Measurements from ENCODE around the gene SLC39A11.
A peak's percentile ranks its signal among the peaks of the same experiment; 100 is the strongest.

The SLC39A11 gene

DNA sequence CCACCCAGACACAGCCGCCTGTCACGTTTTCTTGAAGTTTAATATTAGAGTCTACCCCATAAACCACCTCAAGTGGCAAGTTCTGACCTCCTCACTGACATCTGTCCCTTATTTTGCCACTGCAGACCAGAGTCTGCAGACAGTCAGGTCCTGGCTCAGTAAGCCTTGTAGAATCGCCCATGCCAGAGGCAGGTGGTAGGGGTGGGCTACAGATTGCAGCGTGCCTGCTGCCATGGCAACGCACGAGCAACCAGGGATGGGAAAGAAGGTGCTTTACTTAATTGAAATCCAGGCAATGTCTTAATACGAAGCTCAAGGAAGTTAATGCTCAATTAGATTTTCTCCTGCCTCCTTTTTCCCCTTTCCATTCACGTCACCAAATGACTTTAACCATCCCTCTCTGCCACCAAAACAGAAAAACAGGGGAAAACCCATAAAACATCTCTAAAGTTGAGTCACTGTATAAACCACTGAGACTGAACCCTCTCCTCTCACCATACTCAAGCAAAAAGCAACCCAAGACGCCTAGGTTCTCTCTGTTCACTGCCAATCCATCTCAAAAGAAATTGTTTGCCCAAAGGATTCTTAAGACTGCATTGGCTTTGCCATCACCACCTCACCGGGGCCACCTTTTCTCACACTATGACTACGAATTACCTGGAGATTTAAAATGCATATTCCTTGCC lies 228.8 kb downstream of the SLC39A11 start:
- H3K27me3 ChIP-seq (ENCODE audit: low read depth, low read length) = no peaks in the 10 kb centered on the region

DNA sequence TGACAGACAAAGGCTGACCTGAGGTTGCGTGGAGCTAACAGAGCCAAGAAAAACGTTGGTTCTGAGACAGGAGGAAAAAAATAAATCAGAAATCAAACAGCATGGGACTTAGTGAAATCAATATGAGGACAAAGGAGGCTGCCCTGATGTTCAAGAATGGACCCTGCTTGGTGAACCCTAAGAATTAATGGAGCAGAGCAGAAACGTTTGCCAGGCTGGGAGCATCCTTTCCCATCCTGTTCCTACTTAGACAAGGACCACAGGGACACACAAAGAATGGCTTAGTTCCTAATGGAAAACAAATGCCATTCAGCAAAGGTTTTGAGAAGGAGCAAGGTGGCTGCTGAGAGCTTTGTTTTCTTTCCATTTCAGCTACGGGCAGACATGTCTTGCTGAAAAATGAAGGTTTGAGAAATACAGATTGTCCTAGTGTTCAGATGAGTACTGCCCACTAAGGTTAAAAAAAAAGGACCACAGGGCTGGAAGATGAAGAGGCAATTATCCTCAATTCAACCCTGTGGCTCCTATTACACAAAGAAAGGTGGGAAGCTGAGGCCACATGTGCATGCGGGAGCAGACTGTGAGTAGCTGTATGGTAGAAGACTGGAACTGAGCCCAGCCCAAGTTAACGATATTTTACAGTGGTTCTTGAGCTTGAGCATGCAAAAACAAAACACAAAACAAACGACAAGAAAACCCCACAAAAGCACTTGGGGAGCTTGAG lies 230.1 kb downstream of the SLC39A11 start:
- Histone ChIP-seq H2AFZ (ENCODE audit: low read depth, low read length) (no peak overlapping the region), H3K27ac (ENCODE audit: low read length) (peak overlapping the region; percentile 86; the same call in 1 of the 2 replicates), H3K4me2 (ENCODE audit: low read length) (no peak overlapping the region), H3K9ac (ENCODE audit: low read length) (no peak overlapping the region), H4K20me1 (ENCODE audit: insufficient read depth, low read length) (no peaks in the 10 kb centered on the region), H3K79me2 (ENCODE audit: low read length) (no peaks in the 10 kb centered on the region), H3K36me3 (replicated peaks; ENCODE audit: low read depth, low read length) (peaks cover 9% of the 10 kb centered on the region), H3K4me3 (ENCODE audit: low read length) (no peak overlapping the region), H3K4me1 (ENCODE audit: low read length) (peaks cover 51% of the 10 kb centered on the region), H3K9me3 (ENCODE audit: insufficient read depth, low read length) (no peaks in the 10 kb centered on the region), H3K27me3 (ENCODE audit: low read depth, low read length) (no peaks in the 10 kb centered on the region)
- TF ChIP-seq, protein P1, sequence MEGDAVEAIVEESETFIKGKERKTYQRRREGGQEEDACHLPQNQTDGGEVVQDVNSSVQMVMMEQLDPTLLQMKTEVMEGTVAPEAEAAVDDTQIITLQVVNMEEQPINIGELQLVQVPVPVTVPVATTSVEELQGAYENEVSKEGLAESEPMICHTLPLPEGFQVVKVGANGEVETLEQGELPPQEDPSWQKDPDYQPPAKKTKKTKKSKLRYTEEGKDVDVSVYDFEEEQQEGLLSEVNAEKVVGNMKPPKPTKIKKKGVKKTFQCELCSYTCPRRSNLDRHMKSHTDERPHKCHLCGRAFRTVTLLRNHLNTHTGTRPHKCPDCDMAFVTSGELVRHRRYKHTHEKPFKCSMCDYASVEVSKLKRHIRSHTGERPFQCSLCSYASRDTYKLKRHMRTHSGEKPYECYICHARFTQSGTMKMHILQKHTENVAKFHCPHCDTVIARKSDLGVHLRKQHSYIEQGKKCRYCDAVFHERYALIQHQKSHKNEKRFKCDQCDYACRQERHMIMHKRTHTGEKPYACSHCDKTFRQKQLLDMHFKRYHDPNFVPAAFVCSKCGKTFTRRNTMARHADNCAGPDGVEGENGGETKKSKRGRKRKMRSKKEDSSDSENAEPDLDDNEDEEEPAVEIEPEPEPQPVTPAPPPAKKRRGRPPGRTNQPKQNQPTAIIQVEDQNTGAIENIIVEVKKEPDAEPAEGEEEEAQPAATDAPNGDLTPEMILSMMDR (IDR thresholded peaks at IDR 0.05; ENCODE audit: low read depth, low read length) = no peak
- TF ChIP-seq EZH2phosphoT487 (IDR thresholded peaks at IDR 0.05; ENCODE audit: low read depth) = no peak

More for the DNA sequence above, 228.8 kb downstream of the SLC39A11 start:
- Histone ChIP-seq H3K4me2 (ENCODE audit: low read length) (peak overlapping the region; percentile 90), H3K9me3 (ENCODE audit: insufficient read depth, low read length) (peaks cover under 1% of the 10 kb centered on the region; the same call in 1 of the 2 replicates), H3K27ac (ENCODE audit: low read length) (peak overlapping the region; percentile 86), H3K9ac (ENCODE audit: low read length) (peak overlapping the region; percentile 51), H3K79me2 (ENCODE audit: low read length) (no peaks in the 10 kb centered on the region), H3K36me3 (replicated peaks; ENCODE audit: low read depth, low read length) (peaks cover 14% of the 10 kb centered on the region), H2AFZ (ENCODE audit: low read depth, low read length) (no peak overlapping the region), H3K4me1 (ENCODE audit: low read length) (peaks cover 62% of the 10 kb centered on the region), H4K20me1 (ENCODE audit: insufficient read depth, low read length) (no peaks in the 10 kb centered on the region), H3K4me3 (ENCODE audit: low read length) (peak overlapping the region; percentile 69)
- TF ChIP-seq, protein P1 (IDR thresholded peaks at IDR 0.05; ENCODE audit: low read depth, low read length) = no peak
- no peak for TF ChIP-seq EZH2phosphoT487 (IDR thresholded peaks at IDR 0.05; ENCODE audit: low read depth)

DNA sequence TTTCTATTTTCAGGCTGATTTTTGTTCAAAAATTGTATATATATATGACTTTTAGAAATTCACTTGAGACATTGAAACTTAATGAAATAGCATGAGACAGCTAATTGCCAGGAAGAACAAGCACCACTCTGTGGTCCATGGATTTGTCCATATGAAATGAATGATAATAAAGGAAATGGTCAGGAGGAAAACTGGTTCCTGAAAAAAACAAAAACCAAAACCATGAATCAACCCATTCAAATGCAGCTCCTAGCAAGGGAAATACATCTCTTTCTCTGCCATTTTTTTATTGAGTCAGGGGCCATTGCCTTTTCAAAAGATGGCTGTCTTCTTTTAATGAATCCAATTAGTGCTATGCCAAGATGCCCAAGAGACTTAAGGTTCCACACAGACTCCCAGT lies 230.7 kb downstream of the SLC39A11 start:
- H3K9ac ChIP-seq (ENCODE audit: low read length) = no peak overlapping the region
- H3K9me3 ChIP-seq (ENCODE audit: insufficient read depth, low read length) = no peaks in the 10 kb centered on the region
- H3K27ac ChIP-seq (ENCODE audit: low read length) = no peak overlapping the region
- no peaks in the 10 kb centered on the region for H3K27me3 ChIP-seq (ENCODE audit: low read depth, low read length)
- H3K4me3 ChIP-seq (ENCODE audit: low read length) = no peak overlapping the region
- no peaks in the 10 kb centered on the region for H3K79me2 ChIP-seq (ENCODE audit: low read length)
- no peak overlapping the region for H2AFZ ChIP-seq (ENCODE audit: low read depth, low read length)
- no peaks in the 10 kb centered on the region for H4K20me1 ChIP-seq (ENCODE audit: insufficient read depth, low read length)
- peaks cover 45% of the 10 kb centered on the region for H3K4me1 ChIP-seq (ENCODE audit: low read length)
- TF ChIP-seq, protein P1 (IDR thresholded peaks at IDR 0.05; ENCODE audit: low read depth, low read length) = no peak
- TF ChIP-seq EZH2phosphoT487 (IDR thresholded peaks at IDR 0.05; ENCODE audit: low read depth) = no peak
- peaks cover 5% of the 10 kb centered on the region for H3K36me3 ChIP-seq (replicated peaks; ENCODE audit: low read depth, low read length)
- no peak overlapping the region for H3K4me2 ChIP-seq (ENCODE audit: low read length)

DNA sequence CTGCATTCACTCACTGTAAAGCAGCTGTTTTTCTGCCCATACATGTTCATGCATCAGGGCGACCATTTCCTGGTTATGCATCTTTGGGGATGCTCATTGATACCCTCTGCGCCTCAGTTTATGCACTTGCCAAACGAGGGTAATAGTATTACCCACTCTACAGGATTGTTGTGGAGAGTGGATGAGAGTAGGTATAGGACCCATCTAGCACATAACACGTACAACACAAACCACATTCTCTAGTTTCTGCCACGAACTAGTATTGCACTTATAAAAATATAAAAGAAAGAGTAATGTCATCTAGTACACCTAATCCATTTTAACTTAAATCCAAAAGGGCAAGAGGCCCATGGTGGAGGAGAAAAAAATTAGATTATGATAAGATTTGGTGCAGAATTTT lies 231.7 kb downstream of the SLC39A11 start:
- Histone ChIP-seq H3K4me2 (ENCODE audit: low read length) (no peak overlapping the region), H3K79me2 (ENCODE audit: low read length) (no peaks in the 10 kb centered on the region), H3K4me1 (ENCODE audit: low read length) (peaks cover 39% of the 10 kb centered on the region), H3K27me3 (ENCODE audit: low read depth, low read length) (no peaks in the 10 kb centered on the region), H3K9me3 (ENCODE audit: insufficient read depth, low read length) (no peaks in the 10 kb centered on the region), H4K20me1 (ENCODE audit: insufficient read depth, low read length) (no peaks in the 10 kb centered on the region), H3K27ac (ENCODE audit: low read length) (no peak overlapping the region), H3K4me3 (ENCODE audit: low read length) (no peak overlapping the region), H3K36me3 (replicated peaks; ENCODE audit: low read depth, low read length) (no peaks in the 10 kb centered on the region), H2AFZ (ENCODE audit: low read depth, low read length) (no peak overlapping the region), H3K9ac (ENCODE audit: low read length) (no peak overlapping the region)
- TF ChIP-seq, protein P1 (IDR thresholded peaks at IDR 0.05; ENCODE audit: low read depth, low read length) = no peak
- TF ChIP-seq EZH2phosphoT487 (IDR thresholded peaks at IDR 0.05; ENCODE audit: low read depth) = no peak

All from OCI-LY3 (cell line).